Testis (tissue), 3 donors: ENCODE measurements around the gene LRRC56. TPM values are rescaled to one million over a fixed set of nuclear protein-coding genes. Genes with fewer than 3 reads are reported as not detected.

Source experiments
- DNase-seq: peaks from one replicate; pipeline ENCODE4 v3.0.0-alpha.2; 2019
- H3K27ac ChIP-seq, 2 donors: fragments of 200-600 bp; sonication (generic); one replicate each; pipeline ENCODE4 v1.5.1; 2019
- H3K27me3 ChIP-seq: fragments of 200-600 bp; sonication (generic); one replicate; pipeline ENCODE4 v1.5.1; 2019
- H3K36me3 ChIP-seq: fragments of 200-600 bp; sonication (generic); one replicate; pipeline ENCODE4 v1.5.1; 2017; ENCODE audit warnings: low read depth; ENCODE audit errors: missing control alignments
- H3K4me1 ChIP-seq: fragments of 200-600 bp; sonication (generic); one replicate; pipeline ENCODE4 v1.5.1; 2019
- H3K4me3 ChIP-seq, 2 donors: fragments of 200-600 bp; sonication (generic); one replicate each; pipeline ENCODE4 v1.5.1; 2017 to 2019
- H3K9me3 ChIP-seq: fragments of 200-600 bp; sonication (generic); one replicate; pipeline ENCODE4 v1.5.1; 2017
- POLR2A ChIP-seq: fragments of 450-650 bp; IDR thresholded peaks from one replicate; pipeline ENCODE4 v1.6.1; 2017; ENCODE audit warnings: antibody characterized with exemption, mild to moderate bottlenecking, moderate library complexity
- WGBS, 2 donors: methylation state at CpG; one replicate each; pipeline ENCODE4 v1.1.5; 2018; 5-methylcytosine and 5-hydroxymethylcytosine counted together
- intact Hi-C: fragments of 100-400 bp; cut with DNase I; formaldehyde crosslinking; loops from one replicate; pipeline ENCODE4 v1.15.1; 2023; ENCODE audit warnings: low total_unique reads
- polyA plus RNA-seq: library from polyadenylated mRNA; stranded (reverse); fragments of 350-450 nt; fragmentation: Illumina TruSeq; extraction: RNeasy Lipid Tissue Mini Kit (QIAGEN cat#74804); gene quantifications from one replicate; pipeline ENCODE4 v1.2.3, GENCODE V29; 2014; ENCODE audit warnings: low read depth, low replicate concordance; ENCODE audit not compliant: insufficient read depth
- total RNA-seq, 2 donors: library from RNA; depleted of rRNA; stranded (reverse); fragments of >200 nt; gene quantifications; one replicate each; pipeline ENCODE4 v1.2.3, GENCODE V29; 2016
- TF ChIP-seq, protein P1 (sequence below), 3 experiments: fragments of 450-650 bp in 2 of 3; fragments of 200-600 bp in 1 of 3; sonication (generic) in 1 of 3; IDR thresholded peaks; one replicate each; pipeline ENCODE4 v1.5.1; 2016 to 2019; ENCODE audit warnings: antibody characterized with exemption in 3 of 3, mild to moderate bottlenecking in 2 of 3, moderate library complexity in 1 of 3

LRRC56 gene
- total and polyA plus RNA-seq, 3 donors from 2014 or later: 11.6 to 23.5 (median 22.2) TPM

DNA sequence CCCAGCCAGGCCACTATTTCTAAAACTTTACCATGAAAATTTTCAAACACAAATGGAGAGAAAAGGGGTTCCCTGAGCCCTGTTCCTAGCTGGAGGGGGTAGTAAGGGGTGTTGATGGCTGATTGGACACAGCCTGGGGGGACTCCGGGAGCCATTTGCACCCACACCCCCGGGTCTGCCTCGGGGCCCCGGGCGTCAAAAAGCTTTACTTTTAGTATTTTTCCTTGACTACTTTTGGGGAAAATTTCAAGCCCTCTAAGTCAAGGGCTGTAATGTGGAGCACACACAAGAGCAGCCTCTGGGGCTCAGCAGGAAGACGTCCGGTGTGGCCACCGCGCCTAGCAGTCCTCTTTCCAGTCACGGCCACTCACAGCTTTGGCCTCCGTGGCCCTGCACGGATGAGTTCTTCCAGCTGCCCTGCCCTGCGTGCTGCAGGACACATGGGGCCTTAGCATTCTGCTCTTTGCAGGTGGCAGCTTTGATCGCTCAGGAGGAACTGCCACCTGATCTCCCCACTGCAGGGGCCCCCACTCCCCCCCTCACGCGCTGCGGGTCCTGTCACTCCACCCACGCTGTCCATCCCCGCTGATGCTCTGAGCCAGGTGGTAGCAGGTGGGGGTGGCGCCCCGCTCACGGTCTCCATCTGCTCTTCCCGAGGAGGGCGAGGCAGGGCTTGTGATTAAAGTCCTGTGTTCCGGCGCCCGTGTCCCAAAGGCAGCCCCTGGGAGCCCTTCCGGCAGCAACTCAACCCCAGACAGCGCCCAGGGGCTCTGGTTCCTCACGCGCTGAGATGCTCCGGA is 44.7 kb upstream of the LRRC56 start:
- WGBS, 2 donors: 80 to 83% methylated on average over 25 to 32 of the region's 32 CpGs
- no peak for DNase-seq

DNA sequence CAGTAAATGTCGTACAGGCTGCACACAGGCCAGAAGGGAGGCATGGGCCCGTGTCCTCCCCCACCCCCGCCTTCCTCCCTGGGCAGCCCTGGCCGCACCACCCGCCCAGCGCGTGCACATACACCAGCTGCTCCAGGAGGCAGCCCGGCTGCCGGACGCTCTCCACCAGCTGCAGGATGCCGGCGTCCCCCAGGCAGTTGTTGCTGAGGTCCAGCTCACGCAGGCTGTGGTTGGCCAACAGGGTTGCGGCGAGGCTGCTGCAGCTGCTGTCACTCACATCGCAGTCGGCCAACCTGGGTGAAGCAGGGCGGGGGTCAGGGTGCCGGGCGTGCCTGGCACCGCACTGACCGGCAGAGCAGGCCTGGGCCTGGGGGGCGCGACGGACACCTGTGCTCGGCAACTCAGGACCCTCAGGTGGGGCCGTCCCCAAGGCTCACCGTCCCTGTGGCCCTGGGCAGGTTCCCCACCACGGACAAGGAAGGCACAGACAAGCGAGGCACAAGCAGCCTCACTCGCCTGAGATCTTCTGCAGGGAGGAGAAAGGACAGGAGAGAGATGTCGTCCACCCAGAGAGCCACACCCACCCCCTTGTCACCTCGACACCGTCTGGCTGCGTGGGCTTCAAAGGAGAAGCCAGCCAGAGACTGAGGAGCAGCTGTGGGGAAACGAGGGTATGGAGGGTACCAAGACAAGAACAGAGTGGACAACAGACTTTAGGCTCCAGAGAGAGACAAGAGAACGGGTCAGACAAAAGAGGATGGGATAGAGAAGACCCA is 42.4 kb upstream of the LRRC56 start:
- intact Hi-C loops: no loop called here

More for the DNA sequence above, 44.7 kb upstream of the LRRC56 start:
- no peak overlapping the region for H3K4me3 ChIP-seq
- TF ChIP-seq, protein P1, sequence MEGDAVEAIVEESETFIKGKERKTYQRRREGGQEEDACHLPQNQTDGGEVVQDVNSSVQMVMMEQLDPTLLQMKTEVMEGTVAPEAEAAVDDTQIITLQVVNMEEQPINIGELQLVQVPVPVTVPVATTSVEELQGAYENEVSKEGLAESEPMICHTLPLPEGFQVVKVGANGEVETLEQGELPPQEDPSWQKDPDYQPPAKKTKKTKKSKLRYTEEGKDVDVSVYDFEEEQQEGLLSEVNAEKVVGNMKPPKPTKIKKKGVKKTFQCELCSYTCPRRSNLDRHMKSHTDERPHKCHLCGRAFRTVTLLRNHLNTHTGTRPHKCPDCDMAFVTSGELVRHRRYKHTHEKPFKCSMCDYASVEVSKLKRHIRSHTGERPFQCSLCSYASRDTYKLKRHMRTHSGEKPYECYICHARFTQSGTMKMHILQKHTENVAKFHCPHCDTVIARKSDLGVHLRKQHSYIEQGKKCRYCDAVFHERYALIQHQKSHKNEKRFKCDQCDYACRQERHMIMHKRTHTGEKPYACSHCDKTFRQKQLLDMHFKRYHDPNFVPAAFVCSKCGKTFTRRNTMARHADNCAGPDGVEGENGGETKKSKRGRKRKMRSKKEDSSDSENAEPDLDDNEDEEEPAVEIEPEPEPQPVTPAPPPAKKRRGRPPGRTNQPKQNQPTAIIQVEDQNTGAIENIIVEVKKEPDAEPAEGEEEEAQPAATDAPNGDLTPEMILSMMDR (IDR thresholded peaks at IDR 0.05): no peak
- TF ChIP-seq POLR2A: no peak
- peaks cover 7% of the 10 kb centered on the region for H3K4me1 ChIP-seq
- no peaks in the 10 kb centered on the region for H3K9me3 ChIP-seq
- intact Hi-C loops: no loop called here
- no peaks in the 10 kb centered on the region for H3K27me3 ChIP-seq
- no peaks in the 10 kb centered on the region for H3K36me3 ChIP-seq
- H3K27ac ChIP-seq: no peak overlapping the region

DNA sequence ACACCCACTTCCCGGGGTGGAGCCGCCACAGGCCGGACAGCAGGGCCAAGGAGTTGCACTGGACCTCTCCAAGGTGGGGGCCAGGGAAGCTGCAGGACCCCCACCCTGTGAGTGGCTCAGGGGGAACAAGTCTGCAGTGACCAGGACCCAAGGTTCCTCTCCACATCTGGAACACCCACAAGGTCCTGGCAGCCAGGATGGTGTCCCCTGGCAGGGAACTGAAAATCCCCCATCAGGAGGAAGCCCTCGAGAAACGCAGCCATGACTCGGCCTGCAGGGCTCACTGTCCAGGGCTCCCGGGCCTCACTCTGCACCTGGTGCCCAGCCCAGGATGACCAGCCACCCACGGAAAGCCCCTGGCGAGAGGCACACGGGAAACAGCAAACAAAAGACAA is 41.8 kb upstream of the LRRC56 start:
- intact Hi-C loops: no loop called here
- H3K27me3 ChIP-seq: no peaks in the 10 kb centered on the region
- H3K27ac ChIP-seq: no peak overlapping the region
- 46 to 66% methylated on average over 10 of the region's 10 CpGs for WGBS, 2 donors
- no peaks in the 10 kb centered on the region for H3K36me3 ChIP-seq
- no peak for DNase-seq
- peaks cover 7% of the 10 kb centered on the region for H3K4me1 ChIP-seq
- H3K9me3 ChIP-seq: no peaks in the 10 kb centered on the region
- H3K4me3 ChIP-seq: no peak overlapping the region
- TF ChIP-seq POLR2A: no peak
- TF ChIP-seq, protein P1 (IDR thresholded peaks at IDR 0.05): no peak

More for the DNA sequence above, 42.4 kb upstream of the LRRC56 start:
- no peak for TF ChIP-seq POLR2A
- TF ChIP-seq, protein P1 (IDR thresholded peaks at IDR 0.05): no peak
- H3K27me3 ChIP-seq: no peaks in the 10 kb centered on the region
- H3K4me3 ChIP-seq: no peak overlapping the region
- WGBS, 2 donors: 69 to 83% methylated on average over 4 to 37 of the region's 37 CpGs
- peaks cover 7% of the 10 kb centered on the region for H3K4me1 ChIP-seq
- H3K27ac ChIP-seq: no peak overlapping the region
- no peaks in the 10 kb centered on the region for H3K36me3 ChIP-seq
- DNase-seq: no peak
- H3K9me3 ChIP-seq: no peaks in the 10 kb centered on the region

DNA sequence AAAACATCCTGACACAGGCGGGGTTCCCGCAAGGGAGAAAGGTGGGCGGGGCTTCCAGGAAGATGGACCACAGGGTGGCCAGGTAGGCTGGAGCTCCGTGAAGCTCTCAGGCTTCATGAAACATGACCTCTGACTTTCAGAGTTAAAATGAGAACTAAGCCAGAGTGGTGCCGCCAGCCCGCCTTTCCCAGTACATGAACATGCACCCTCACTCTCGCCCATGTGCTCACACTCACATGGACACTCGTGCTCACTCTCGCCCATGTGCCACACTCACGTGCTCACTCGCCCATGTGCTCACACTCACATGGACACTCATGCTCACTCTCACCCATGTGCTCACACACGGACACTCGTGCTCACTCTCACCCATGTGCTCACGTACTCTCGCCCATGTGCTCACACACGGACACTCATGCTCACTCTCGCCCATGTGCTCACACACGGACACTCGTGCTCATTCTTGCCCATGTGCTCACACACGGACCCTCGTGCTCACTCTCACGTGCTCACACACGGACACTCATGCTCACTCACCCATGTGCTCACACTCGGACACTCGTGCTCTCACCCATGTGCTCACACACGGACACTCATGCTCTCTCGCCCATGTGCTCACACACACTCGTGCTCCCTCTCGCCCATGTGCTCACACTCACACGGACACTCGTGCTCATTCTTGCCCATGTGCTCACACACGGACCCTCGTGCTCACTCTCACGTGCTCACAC is 40.3 kb upstream of the LRRC56 start:
- no peak for DNase-seq
- Histone ChIP-seq H3K4me3 (no peak overlapping the region), H3K27ac (no peak overlapping the region), H3K27me3 (no peaks in the 10 kb centered on the region), H3K4me1 (peaks cover 7% of the 10 kb centered on the region), H3K9me3 (no peaks in the 10 kb centered on the region), H3K36me3 (no peaks in the 10 kb centered on the region)
- intact Hi-C loops: no loop called here
- no peak for TF ChIP-seq POLR2A
- TF ChIP-seq, protein P1 (IDR thresholded peaks at IDR 0.05): no peak
- 76% methylated on average over 34 of the region's 34 CpGs for WGBS, 2 donors
